Ammon's horn (tissue), 1 donor: ENCODE data around the gene ZNF555.

Source experiments
- DNase-seq: peaks from one replicate; pipeline ENCODE4 v3.0.0-alpha.2; 2016; ENCODE audit warnings: low spot score

ZNF555 gene

DNA sequence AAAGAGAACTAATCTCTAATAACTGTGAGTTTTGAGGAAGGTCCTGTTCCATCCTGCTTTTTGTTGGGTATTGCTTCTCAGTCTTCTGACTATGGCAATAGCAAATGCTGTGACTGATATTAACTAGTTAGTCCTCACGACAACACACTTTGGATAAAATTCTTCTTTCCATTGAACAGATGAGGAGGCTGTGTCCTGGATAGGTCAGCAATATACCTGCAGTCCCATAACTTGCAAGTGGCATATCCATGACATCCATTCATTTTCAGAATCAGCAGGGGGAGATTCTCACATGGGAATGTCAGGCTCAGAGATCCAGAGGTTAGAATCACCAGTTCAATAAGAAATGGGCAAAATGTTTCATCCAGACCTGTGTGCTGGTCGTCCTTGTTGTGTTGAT lies 14.3 kb upstream of the ZNF555 start:
- no peak for DNase-seq

DNA sequence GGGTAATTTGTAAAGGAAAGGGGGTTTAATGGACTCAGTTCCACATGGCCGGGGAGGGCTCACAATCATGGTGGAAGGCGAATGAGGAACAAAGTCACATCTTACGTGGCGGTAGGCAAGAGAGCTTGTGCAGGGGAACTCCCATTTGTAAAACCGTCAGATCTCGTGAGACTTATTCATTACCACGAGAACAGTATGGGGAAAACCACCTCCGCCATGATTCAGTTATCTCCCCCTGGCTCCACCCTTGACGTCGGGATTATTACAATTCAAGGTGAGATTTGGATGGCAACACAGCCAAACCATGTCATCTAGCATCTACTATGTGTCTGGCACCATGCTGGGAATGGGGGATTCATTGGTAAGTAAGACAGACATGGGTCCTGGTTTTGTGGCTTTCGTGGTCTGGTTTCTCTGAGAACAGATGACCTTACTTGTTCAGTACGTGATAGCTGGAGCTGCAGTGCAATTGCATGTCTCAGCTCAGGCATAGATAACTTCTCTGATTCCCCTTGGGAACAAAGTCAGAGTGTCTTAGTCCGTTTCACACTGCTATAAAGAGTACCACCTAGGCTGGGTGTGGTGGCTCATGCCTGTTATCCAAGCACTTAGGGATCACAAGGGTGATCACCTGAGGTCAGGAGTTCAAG lies 13.3 kb upstream of the ZNF555 start:
- no peak for DNase-seq

DNA sequence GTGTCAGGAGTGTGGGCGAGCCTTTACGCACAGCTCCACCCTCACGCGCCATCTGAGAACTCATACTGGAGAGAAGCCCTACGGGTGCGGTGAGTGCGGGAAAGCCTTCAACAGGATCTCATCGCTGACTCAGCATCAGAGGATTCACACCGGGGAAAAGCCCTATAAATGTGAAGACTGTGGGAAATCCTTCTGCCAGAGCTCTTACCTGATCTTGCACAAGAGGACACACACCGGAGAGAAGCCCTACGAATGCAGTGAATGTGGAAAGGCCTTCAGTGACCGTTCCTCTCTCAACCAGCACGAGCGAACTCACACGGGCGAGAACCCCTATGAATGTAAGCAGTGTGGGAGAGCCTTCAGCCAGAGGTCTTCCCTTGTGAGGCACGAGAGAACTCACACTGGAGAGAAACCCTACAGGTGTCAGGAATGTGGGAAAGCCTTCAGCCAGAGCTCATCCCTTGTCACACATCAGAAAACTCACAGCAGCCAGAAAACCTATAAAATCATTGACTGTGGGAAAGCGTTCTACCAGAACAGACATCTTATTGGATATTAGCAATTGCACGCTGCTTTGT lies 6.9 kb upstream of the ZNF555 start:
- no peak for DNase-seq

DNA sequence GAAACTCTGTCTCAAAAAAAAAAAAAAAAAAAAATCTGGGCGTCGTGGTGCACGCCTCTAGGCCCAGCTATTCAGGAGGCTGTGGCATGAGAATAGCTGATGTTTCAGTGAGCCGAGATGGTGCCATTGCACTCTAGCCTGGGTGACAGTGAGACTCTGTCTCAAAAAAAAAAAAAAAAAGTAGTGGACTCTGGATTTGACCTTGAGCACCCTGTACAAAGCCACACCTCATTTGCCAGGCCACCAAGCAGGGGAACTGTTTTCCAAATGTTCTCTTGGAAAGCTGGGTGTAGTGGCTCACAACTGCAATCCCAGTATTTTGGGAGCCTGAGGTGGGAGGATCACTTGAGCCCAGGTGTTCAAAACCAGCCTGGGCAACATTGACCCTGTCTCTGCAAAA lies 3.8 kb upstream of the ZNF555 start:
- DNase-seq, result no peak

DNA sequence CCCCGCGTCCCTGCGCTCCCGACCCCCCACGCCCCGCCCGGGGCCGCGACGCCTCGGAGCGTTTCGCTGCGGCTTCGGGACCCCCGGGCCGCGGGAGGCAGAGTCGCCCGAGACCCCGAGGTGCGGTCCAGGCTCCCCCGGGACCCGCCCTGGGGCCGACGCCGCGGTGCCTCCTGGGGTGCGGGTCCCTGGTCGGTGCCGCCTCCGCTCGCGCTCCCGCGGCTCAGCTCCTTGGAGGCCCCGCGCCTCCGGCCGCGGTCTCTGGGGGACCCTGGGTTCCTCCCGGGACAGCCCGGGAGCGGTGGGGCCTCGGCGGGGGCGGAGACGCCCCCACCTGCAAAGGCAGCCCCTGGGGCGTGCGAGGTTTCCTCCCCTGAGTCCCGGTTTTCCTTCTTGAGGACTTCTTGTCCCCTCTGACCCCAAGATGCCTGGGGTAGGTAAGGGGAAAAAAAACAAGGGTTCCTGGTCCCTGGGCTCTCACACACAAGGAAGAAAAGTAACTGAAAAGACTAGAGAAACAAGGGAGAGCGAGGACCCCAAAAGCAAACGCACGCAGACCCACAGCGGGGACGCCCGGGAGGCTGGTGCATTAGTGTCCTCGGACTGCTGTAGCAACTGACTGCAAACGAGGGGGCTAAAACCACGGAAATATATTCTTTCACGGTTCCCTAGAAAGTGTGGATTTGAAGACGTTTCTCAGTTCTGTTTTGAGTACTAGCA lies 740 bp downstream of the ZNF555 start:
- no peak for DNase-seq

DNA sequence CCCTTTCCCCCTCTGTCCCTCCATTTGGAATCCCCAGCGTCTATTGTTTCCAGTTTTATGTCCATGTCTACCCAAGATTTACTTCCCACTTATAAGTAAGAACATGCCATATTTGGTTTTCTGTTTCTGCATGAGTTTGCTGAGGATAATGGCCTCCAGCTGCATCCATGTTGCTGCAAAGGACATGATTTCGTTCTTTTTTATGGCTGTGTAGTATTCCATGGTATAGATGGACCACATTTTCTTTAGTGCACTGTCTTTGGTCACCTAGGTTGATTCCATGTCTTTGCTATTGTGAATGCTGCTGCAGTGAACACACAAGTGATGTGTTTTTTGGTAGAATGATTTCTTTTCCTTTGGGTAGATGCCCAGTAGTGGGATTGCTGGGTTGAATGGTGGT lies 3.8 kb downstream of the ZNF555 start:
- DNase-seq, result no peak

DNA sequence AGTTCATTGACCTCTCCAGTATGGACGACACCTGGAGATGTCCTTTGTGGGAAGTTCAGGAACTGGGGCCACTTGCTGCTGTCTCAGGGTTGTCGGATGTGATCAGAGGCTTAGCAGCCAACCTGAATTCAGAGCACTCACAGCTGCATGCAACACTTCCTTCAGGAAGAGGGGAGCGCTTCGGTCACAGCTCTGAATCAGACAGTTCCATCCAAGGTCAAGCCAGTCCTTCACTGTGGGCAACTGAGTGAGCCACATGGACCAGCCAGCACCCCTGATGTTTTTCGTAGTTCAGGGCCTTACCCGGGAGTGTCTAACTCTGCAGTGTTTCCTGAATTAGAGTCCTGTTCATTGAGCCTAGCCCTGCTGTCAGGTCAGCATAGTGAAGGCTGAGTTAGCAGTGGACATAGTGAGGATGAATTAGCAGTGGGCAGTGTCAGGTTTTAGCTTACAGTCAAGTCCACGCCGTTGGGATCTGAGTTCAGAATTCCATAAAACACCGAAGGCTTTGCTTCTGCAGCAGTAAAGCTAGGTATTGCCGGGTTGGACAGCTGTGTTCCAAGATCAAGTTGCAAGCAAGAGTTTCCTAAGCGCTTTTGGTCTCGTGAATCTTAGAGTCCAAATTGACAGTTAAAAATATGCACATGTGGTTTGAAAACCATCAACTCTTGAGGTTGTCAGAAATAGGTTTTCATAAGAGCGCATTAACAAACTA lies 5.1 kb downstream of the ZNF555 start:
- DNase-seq, result no peak

DNA sequence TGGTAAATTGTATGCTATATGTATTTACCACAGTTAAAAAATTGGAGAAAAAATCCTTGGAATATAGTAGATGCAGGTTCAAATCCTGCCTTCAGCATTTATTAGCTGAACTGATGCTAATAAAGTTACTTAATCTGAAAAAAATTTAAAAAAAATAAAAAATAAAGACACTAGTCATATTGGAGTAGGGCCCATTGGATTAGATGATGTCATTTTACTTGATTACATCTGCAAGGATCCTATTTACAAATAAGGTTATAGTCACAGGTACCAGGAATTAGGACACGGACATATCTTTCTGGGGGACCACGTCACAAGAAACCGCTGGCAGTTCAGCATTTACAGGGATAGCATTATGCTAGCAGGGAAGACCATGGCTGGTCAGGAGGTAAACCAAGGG lies 6.2 kb downstream of the ZNF555 start:
- DNase-seq, result no peak

DNA sequence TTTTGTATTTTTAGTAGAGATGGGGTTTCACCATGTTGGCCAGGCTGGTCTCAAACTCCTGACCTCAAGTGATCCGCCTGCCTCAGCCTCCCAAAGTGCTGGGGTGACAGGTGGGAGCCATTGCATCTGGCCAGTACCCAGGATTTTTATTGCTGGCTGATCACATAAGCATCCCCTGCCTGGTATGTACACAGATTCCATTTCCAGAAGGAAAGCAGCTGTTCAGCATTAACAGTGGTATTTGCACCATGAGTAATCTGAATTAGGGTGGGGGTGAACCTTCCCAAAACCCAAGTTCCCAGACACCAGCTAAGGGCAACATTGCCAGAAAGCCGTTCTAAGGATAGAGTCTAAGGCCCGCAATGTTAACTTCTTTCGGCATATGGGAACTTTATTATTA lies 7.3 kb downstream of the ZNF555 start:
- no peak for DNase-seq

DNA sequence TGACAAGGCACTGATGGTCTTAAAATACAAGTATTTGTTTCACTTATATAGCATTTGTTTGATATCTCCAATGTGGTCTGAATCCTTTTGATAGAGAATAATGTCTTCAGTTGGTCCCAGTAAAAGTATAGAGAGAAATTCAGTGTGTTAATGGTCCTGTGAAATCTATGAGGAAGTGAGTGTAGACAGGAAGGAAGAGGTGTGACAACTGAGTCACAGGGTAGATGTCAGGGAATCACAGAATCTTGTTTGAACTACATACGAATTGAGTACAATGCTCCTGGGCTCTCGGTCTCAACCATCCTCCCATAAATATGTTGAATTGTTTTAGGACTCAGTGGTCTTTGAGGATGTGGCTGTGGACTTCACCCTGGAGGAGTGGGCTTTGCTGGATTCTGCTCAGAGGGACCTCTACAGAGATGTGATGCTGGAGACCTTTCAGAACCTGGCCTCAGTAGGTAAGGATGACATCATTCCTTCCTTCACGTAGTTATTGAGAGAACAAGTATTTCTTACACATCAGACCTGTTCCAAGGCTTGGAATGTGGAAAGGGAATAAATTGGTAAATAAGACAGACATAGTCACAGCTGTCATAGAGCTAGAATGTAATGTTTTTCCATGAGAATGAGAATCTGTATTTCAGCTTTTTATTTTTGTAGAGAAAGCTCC lies 9.1 kb downstream of the ZNF555 start:
- no peak for DNase-seq

DNA sequence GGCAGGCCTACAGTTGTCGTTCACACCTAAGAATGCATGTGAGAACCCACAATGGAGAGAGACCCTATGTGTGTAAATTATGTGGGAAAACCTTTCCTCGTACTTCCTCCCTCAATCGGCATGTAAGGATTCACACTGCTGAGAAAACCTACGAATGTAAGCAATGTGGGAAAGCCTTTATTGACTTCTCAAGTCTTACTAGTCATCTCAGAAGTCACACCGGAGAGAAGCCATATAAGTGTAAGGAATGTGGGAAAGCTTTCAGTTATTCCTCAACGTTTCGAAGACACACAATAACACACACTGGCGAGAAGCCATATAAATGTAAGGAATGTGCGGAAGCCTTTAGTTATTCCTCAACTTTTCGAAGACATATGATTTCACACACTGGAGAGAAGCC lies 11.3 kb downstream of the ZNF555 start:
- no peak for DNase-seq

DNA sequence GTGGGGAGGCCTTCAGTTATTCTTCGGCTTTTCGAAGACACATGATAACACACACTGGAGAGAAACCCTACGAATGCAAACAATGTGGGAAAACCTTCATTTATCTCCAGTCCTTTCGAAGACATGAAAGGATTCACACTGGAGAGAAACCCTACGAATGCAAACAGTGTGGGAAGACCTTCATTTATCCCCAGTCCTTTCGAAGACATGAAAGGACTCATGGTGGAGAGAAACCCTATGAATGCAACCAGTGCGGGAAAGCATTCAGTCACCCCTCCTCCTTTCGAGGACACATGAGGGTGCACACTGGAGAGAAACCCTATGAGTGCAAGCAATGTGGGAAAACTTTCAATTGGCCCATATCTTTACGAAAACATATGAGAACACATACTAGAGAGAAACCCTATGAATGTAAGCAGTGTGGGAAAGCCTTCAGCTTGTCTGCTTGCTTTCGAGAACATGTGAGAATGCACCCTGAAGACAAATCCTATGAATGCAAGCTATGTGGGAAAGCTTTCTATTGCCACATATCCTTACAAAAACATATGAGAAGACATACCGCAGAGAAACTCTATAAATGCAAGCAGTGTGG lies 11.8 kb downstream of the ZNF555 start:
- DNase-seq, result no peak

DNA sequence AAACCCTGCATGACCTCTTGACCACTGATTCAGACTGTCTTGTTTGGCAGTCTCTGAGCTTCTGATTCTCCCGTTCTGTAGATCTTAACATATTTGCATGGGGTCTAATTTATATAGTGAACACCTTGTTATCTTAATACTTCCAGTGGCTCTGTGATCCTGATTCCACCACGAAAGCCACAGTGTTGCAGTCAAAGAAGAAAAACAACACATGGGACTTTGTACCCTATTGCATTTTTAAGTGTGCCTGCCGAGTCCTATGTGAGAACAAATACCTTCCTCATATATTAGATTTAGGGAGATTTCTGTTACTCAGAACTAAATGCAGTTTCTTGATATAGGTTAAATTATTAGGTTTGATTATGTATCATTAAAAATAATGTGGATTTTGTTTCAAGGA lies 13.6 kb downstream of the ZNF555 start:
- no peak for DNase-seq

DNA sequence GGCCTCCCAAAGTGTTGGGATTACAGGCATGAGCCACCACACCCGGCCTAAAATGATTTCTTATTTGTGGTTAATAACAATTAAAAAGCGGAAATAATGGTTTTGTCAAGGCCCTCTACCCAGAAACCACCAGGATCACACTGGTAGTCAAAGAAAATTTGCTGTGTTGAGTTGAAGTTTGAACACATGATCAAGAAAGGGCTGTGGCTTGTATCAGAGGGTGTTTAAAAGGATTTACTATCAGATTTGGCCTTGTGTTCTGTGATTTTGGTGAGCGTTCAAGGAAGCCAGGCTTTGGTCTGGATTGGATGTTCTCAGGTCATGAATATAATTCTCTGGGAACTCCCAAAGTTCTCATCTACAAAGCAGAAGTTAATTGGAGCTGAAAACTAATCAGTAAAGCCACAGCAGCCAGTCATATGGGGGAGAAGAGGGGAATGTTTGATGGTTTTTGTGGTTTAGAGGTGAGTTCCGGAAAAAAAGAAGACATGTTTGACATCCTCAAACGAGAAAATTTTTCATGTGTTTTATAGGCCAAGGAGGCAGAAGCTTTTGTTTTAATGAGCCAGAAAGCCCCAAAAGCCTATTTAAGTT lies 15.3 kb downstream of the ZNF555 start:
- DNase-seq, result no peak

DNA sequence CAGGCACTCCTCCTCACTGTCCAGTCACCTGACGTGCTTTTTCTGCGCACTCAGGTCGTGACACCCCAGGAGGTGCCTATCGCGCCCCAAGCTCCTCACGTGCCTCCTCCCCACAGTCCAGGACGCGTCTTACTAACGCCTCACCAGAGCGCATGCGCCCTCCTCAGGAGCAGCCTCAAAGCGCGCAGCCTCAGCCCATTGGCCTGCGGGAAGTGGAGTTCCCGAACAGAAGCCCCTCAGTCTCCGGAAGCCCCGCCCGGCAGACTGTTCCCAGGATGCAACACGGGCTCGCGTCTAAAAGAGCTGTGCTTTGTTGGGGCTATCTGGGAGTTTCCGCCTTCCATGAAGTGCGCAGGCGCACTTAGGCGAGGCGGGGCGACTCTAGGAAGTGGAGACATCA lies 17.6 kb downstream of the ZNF555 start:
- no peak for DNase-seq

DNA sequence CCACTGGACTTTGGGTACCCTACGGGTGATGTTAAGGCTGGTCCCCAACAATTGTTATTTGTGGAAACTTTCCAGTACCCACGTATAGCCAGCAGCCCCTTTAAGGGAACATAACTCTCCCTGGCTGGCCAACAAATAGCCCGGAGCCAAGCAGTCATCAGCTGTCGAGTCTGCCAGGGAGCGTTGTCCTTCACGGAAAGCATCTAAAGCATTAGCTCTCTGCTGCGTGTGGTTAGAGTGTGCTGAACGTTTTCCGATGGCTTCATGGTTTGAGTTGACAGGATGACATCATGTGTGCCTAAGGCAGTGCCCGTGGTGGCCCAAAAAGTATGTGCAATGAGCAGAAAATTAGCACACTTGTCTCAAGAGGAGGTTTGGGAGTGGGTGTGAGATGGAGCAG lies 22.5 kb downstream of the ZNF555 start:
- DNase-seq, result no peak

DNA sequence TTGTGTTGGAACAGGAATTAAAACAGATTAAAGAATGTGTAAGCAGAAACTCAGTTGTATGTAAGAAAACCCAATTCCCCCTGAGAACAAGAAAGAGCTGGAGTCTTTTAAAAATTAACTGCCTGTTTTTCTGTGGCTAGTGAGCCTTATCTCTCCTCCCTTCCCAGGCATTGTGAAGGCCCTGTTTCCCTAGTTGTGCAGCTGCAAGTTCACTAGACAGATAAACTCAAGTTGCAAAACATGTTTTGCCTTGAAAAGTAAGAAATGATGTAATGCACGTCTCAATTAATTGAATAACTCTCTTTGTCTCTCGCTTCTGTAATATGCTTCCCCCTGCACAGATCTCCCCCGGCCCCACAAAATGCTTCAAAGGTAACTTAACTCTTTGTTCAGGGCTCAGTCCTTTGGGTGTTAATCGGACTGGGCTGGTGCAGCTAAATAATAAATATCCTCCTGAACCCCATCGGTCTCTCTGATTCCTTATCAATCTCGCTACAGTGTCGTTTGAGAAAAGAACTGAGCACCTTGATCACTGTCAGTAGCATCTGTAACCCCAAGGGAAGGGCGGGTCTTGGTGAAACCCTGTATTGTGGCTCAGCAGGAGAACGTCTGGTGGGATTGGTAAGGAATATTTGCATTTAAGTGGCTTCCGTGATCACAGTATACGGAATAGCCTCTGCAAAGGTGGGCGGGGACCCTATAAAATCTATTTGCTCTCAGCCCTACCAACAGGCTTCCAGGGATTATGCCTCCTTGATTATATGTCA lies 24.2 kb downstream of the ZNF555 start:
- DNase-seq, result no peak

DNA sequence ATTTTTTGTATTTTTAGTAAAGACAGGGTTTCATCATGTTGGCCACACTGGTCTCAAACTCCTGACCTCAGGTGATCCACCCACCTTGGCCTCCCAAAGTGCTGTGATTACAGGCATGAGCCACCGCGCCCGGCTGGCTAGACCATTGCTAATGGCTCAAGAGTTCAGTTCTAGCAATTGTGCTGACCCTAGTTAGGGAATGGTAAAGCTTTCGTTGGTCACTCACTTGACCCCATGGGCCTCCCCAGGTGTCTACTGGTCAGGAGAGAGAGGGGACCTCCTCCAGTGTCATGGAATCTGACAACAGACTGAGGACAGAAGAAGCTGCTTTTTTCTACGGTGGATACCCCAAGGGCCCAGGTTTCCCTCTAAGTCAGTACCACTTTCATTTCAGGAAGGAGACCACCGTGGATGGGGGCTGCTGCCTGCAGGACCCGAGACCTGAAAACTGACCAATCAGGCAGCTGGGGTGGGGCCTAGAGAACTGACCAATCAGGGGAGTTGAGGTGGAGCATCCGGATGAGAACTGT lies 25.3 kb downstream of the ZNF555 start:
- no peak for DNase-seq

DNA sequence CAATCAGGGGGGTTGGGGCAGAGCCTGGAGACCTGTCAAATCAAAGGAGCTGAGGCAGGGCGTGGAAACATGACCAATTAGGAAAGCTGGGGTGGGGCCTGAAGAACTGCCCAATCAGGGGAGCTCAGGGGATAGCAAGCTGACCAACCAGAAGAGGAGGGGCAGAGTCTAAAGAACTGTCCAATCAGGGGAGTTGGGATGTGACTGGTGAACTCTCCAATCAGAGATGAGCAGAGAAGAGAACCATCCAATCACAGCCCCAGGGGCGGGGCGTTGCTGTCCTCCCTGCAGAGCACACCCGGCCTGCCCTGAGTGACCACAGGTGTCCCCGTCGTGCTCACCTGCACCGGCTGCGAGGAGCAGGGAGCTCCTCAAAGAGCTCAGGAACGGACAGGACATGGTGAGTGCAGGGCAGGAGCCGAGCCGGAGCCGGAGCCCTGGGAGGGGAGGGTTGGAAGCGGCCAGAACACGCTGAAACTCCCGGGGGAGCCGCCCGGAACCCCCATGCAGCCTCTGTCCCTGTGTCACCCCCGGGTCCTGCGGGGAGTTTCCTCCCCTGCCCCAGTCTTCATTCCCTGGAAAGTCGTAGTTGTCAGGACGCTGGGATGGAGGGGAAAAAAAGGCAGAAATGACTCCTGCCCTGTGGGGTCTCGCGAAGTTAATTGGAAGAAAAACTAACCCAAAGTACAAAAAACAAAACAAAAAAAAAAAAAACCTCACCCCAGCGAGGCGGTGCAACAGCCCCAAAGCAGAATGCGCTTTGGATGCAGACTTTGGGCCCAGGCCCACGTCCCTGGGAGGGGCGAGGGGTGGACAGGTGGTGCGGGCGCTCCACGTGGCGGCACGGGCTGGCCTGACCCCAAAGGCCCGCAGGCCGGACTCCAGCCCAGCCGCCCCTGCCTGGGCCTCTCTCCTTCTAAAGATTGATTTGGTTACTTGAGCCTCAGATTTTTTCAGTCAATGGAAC lies 26.0 kb downstream of the ZNF555 start, which contains the start of gene ZNF556:
Gene ZNF556, plus strand, starts transcription at position 311 of the 967 bp plus-strand sequence. Its CDS starts 87 bp downstream, at position 398.
- DNase-seq, result peak; percentile 53
